ENCODE results near the gene RPS19BP1. TPM values are rescaled to one million over a fixed set of nuclear protein-coding genes. Genes with fewer than 3 reads are reported as not detected.

Gene RPS19BP1
- total and polyA plus RNA-seq, 4 experiments from 2014 or later = 66.9 to 112 (median 85.3) TPM

GRCh38 chr22:39567135-39567946, 34.8 kb upstream of the RPS19BP1 start:
- DNase-seq = peak; percentile 43 to 58 (median 52)
- Mint-ChIP-seq H3K4me3 (peak overlapping the region; percentile 47 to 68 (median 50)), H3K36me3 (no peaks in the 10 kb centered on the region), H3K27me3 (no peaks in the 10 kb centered on the region), H3K27ac (peak overlapping the region; percentile 54 to 91 (median 83)), H3K9me3 (peaks cover 0 to 6% (median 0%) of the 10 kb centered on the region in 8 donors), H3K4me1 (peaks cover 16 to 23% (median 18%) of the 10 kb centered on the region in 4 donors)
- ChIA-PET CTCF (ENCODE audit: partially characterized antibody) (interaction anchor here (0.6 to 1.5 kb wide), 8 partner anchors 11 to 469 kb away, joined by 3 to 11 read pairs (median 4); no protein-coding TSS in a partner anchor), POLR2A (ENCODE audit: partially characterized antibody) (interaction anchor here (0.6 to 1.1 kb wide), 4 partner anchors 123 to 458 kb away, joined by 3 to 5 read pairs (median 3); no protein-coding TSS in a partner anchor)
- Histone ChIP-seq H3K4me3 (ENCODE audit: low read length in 2 of 2) (peak overlapping the region in 1 of 2 donors; percentile 3), H3K4me1 (ENCODE audit: insufficient read depth, low read length) (peaks cover 14% of the 10 kb centered on the region), H3K36me3 (ENCODE audit: insufficient read depth, low read length) (no peaks in the 10 kb centered on the region), H3K9me3 (ENCODE audit: control insufficient read depth in 1 of 2, low read length in 2 of 2) (no peaks in the 10 kb centered on the region), H3K27ac (ENCODE audit: low read depth, low read length) (no peak overlapping the region), H3K27me3 (ENCODE audit: insufficient read depth, low read length) (no peaks in the 10 kb centered on the region)
- intact Hi-C loops (cut with micrococcal nuclease) = loop anchor here (5.0 to 10.0 kb wide), 3 partner anchors 57 to 377 kb away; no protein-coding TSS in a partner anchor

- peaks cover under 1 to 3% of the 10 kb centered on the region in 2 donors for H3K27me3 Mint-ChIP-seq
These were observed 32.9 kb upstream of the RPS19BP1 start for GRCh38 chr22:39565414-39565944.

GRCh38 chr22:39563571-39564428, 31.3 kb upstream of the RPS19BP1 start:
- Mint-ChIP-seq H3K4me1 (peaks cover 16 to 23% (median 18%) of the 10 kb centered on the region in 4 donors), H3K9me3 (peaks cover 0 to 6% (median 0%) of the 10 kb centered on the region in 8 donors), H3K36me3 (no peaks in the 10 kb centered on the region), H3K27ac (no peak overlapping the region), H3K4me3 (no peak overlapping the region), H3K27me3 (peaks cover 2 to 11% of the 10 kb centered on the region in 2 donors)
- Histone ChIP-seq H3K4me3 (ENCODE audit: low read length in 2 of 2) (no peak overlapping the region), H3K4me1 (ENCODE audit: insufficient read depth, low read length) (peaks cover 14% of the 10 kb centered on the region), H3K27me3 (ENCODE audit: insufficient read depth, low read length) (peaks cover 1% of the 10 kb centered on the region), H3K9me3 (ENCODE audit: control insufficient read depth in 1 of 2, low read length in 2 of 2) (no peaks in the 10 kb centered on the region), H3K27ac (ENCODE audit: low read depth, low read length) (no peak overlapping the region), H3K36me3 (ENCODE audit: insufficient read depth, low read length) (no peaks in the 10 kb centered on the region)
- POLR2A ChIA-PET (ENCODE audit: partially characterized antibody) = no interaction called here
- no peak for DNase-seq
- intact Hi-C loops (cut with micrococcal nuclease) = loop anchor here (10.0 kb wide), 2 partner anchors 61 to 381 kb away; no protein-coding TSS in a partner anchor
- CTCF ChIA-PET (ENCODE audit: partially characterized antibody) = no interaction called here

More at GRCh38 chr22:39565414-39565944, 32.9 kb upstream of the RPS19BP1 start:
- Mint-ChIP-seq H3K27ac (peak overlapping the region in 2 of 7 donors; percentile 7 to 88), H3K4me1 (peaks cover 16 to 23% (median 18%) of the 10 kb centered on the region in 4 donors), H3K9me3 (peaks cover 0 to 6% (median 0%) of the 10 kb centered on the region in 8 donors), H3K36me3 (no peaks in the 10 kb centered on the region), H3K4me3 (peak overlapping the region in 2 of 8 donors; percentile 73 to 78)
- Histone ChIP-seq H3K4me3 (ENCODE audit: low read length in 2 of 2) (no peak overlapping the region), H3K9me3 (ENCODE audit: control insufficient read depth in 1 of 2, low read length in 2 of 2) (no peaks in the 10 kb centered on the region), H3K27ac (ENCODE audit: low read depth, low read length) (no peak overlapping the region), H3K4me1 (ENCODE audit: insufficient read depth, low read length) (peaks cover 14% of the 10 kb centered on the region), H3K36me3 (ENCODE audit: insufficient read depth, low read length) (no peaks in the 10 kb centered on the region), H3K27me3 (ENCODE audit: insufficient read depth, low read length) (no peaks in the 10 kb centered on the region)
- intact Hi-C loops (cut with micrococcal nuclease) = loop anchor here (5.0 to 10.0 kb wide), 3 partner anchors 59 to 379 kb away; no protein-coding TSS in a partner anchor
- no peak for DNase-seq
- ChIA-PET POLR2A (ENCODE audit: partially characterized antibody) (no interaction called here), CTCF (ENCODE audit: partially characterized antibody) (no interaction called here)

- H3K27ac ChIP-seq (ENCODE audit: low read depth, low read length) = no peak overlapping the region
- peaks cover 13% of the 10 kb centered on the region for H3K4me1 ChIP-seq (ENCODE audit: insufficient read depth, low read length)
- H3K4me1 Mint-ChIP-seq = peaks cover 15 to 20% (median 17%) of the 10 kb centered on the region in 4 donors
- peaks cover 0 to 6% (median 0%) of the 10 kb centered on the region in 8 donors for H3K9me3 Mint-ChIP-seq
- no peaks in the 10 kb centered on the region for H3K36me3 Mint-ChIP-seq
- peaks cover 6 to 14% of the 10 kb centered on the region in 2 donors for H3K27me3 Mint-ChIP-seq
- no peak overlapping the region for H3K4me3 Mint-ChIP-seq
- H3K27me3 ChIP-seq (ENCODE audit: insufficient read depth, low read length) = peaks cover 9% of the 10 kb centered on the region
- H3K27ac Mint-ChIP-seq = no peak overlapping the region
- no peaks in the 10 kb centered on the region for H3K36me3 ChIP-seq (ENCODE audit: insufficient read depth, low read length)
- DNase-seq = no peak
- CTCF ChIA-PET (ENCODE audit: partially characterized antibody) = interaction anchor here (0.9 to 1.4 kb wide), 2 partner anchors 380 to 462 kb away, joined by 3 to 6 read pairs; no protein-coding TSS in a partner anchor
- no peak overlapping the region for H3K4me3 ChIP-seq (ENCODE audit: low read length in 2 of 2)
- H3K9me3 ChIP-seq (ENCODE audit: control insufficient read depth in 1 of 2, low read length in 2 of 2) = no peaks in the 10 kb centered on the region
- POLR2A ChIA-PET (ENCODE audit: partially characterized antibody) = no interaction called here
- intact Hi-C loops (cut with micrococcal nuclease) = loop anchor here (10.0 kb wide), 2 partner anchors 62 to 382 kb away; no protein-coding TSS in a partner anchor
These were observed 30.4 kb upstream of the RPS19BP1 start for GRCh38 chr22:39562839-39563489.

- Histone ChIP-seq H3K9me3 (ENCODE audit: control insufficient read depth in 1 of 2, low read length in 2 of 2) (no peaks in the 10 kb centered on the region), H3K36me3 (ENCODE audit: insufficient read depth, low read length) (no peaks in the 10 kb centered on the region), H3K4me1 (ENCODE audit: insufficient read depth, low read length) (peaks cover 6% of the 10 kb centered on the region), H3K27me3 (ENCODE audit: insufficient read depth, low read length) (peaks cover 21% of the 10 kb centered on the region), H3K4me3 (ENCODE audit: low read length in 2 of 2) (no peak overlapping the region), H3K27ac (ENCODE audit: low read depth, low read length) (no peak overlapping the region)
- Mint-ChIP-seq H3K9me3 (peaks cover 0 to 2% (median 0%) of the 10 kb centered on the region in 8 donors), H3K27ac (no peak overlapping the region), H3K27me3 (peaks cover 19 to 26% of the 10 kb centered on the region in 2 donors), H3K4me1 (peaks cover 0 to 9% (median 2%) of the 10 kb centered on the region in 4 donors), H3K36me3 (no peaks in the 10 kb centered on the region), H3K4me3 (peak overlapping the region in 1 of 8 donors; percentile 44)
- POLR2A ChIA-PET (ENCODE audit: partially characterized antibody) = no interaction called here
- CTCF ChIA-PET (ENCODE audit: partially characterized antibody) = interaction anchor here (1.3 to 5.7 kb wide), 2 partner anchors 383 to 464 kb away, joined by 3 to 37 read pairs; no protein-coding TSS in a partner anchor
- DNase-seq = no peak
- intact Hi-C loops (cut with micrococcal nuclease) = loop anchor here (10.0 kb wide), 2 partner anchors 65 to 385 kb away; no protein-coding TSS in a partner anchor
These were observed 27.6 kb upstream of the RPS19BP1 start for GRCh38 chr22:39560127-39560526.

GRCh38 chr22:39559456-39560105, 27.0 kb upstream of the RPS19BP1 start:
- POLR2A ChIA-PET (ENCODE audit: partially characterized antibody) = no interaction called here
- Mint-ChIP-seq H3K27me3 (peaks cover 19 to 26% of the 10 kb centered on the region in 2 donors), H3K4me1 (peaks cover 0 to 9% (median 2%) of the 10 kb centered on the region in 4 donors), H3K4me3 (peak overlapping the region in 1 of 8 donors; percentile 23), H3K36me3 (no peaks in the 10 kb centered on the region), H3K27ac (no peak overlapping the region), H3K9me3 (peaks cover 0 to 2% (median 0%) of the 10 kb centered on the region in 8 donors)
- CTCF ChIA-PET (ENCODE audit: partially characterized antibody) = interaction anchor here (1.0 to 5.7 kb wide), 3 partner anchors 20 to 464 kb away, joined by 3 to 37 read pairs (median 3); no protein-coding TSS in a partner anchor
- intact Hi-C loops (cut with micrococcal nuclease) = loop anchor here (10.0 kb wide), 2 partner anchors 65 to 385 kb away; no protein-coding TSS in a partner anchor
- Histone ChIP-seq H3K4me1 (ENCODE audit: insufficient read depth, low read length) (peaks cover 6% of the 10 kb centered on the region), H3K27me3 (ENCODE audit: insufficient read depth, low read length) (peaks cover 21% of the 10 kb centered on the region), H3K9me3 (ENCODE audit: control insufficient read depth in 1 of 2, low read length in 2 of 2) (no peaks in the 10 kb centered on the region), H3K27ac (ENCODE audit: low read depth, low read length) (no peak overlapping the region), H3K4me3 (ENCODE audit: low read length in 2 of 2) (no peak overlapping the region), H3K36me3 (ENCODE audit: insufficient read depth, low read length) (no peaks in the 10 kb centered on the region)
- DNase-seq = no peak
